ENCODE data around the gene COL26A1. TPM values are rescaled to one million over a fixed set of nuclear protein-coding genes. Genes with fewer than 3 reads are reported as not detected.

COL26A1 gene
- total RNA-seq, 1 experiment from 2014 or later, result not detected

DNA sequence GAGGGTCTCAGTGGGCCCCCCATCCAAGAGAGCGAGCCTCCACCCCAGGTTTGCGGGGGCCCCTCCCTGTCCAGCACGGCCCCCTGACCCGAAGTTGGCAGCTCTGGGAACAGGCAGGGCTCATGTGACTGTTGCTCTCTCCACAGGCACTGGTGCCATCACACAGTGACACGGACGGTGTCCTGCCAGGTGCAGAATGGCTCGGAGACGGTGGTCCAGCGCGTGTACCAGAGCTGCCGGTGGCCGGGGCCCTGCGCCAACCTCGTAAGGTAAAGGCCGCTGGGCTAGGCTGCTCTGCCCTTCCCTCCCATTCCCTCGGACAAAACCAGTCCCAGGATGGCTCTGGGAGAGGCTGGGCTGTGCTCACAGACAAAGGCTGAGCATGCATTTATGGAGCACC, 57.2 kb downstream of the COL26A1 start:
- Histone ChIP-seq H4K20me1 (ENCODE audit: low read length) (no peaks in the 10 kb centered on the region), H2AFZ (ENCODE audit: low read length) (no peak overlapping the region), H3F3A (ENCODE audit: low read length, unreplicated experiment) (no peaks in the 10 kb centered on the region), H3K36me3 (ENCODE audit: low read depth, low read length) (no peaks in the 10 kb centered on the region), H3K4me3 (ENCODE audit: low read length) (no peak overlapping the region), H3K9ac (ENCODE audit: low read length) (no peak overlapping the region), H3K9me3 (ENCODE audit: low read length) (no peaks in the 10 kb centered on the region), H3K9me2 (replicated peaks; ENCODE audit: low read length) (no peaks in the 10 kb centered on the region), H3K27ac (ENCODE audit: low read length) (no peak overlapping the region), H3K27me3 (ENCODE audit: low read length) (0 out of 2 replicates have a peak, but pooled peaks cover 5% of the 10 kb centered on the region), H3K79me2 (ENCODE audit: low read length) (no peaks in the 10 kb centered on the region), H3K4me1 (ENCODE audit: insufficient read depth, low read length) (no peaks in the 10 kb centered on the region), H3K4me2 (ENCODE audit: low read length) (no peak overlapping the region)
- TF ChIP-seq EZH2 (IDR thresholded peaks at IDR 0.05; ENCODE audit: low read length, unreplicated experiment), result no peak
- no peak for TF ChIP-seq EZH2phosphoT487 (IDR thresholded peaks at IDR 0.05; ENCODE audit: borderline replicate concordance, low read length)
- TF ChIP-seq, protein P1, sequence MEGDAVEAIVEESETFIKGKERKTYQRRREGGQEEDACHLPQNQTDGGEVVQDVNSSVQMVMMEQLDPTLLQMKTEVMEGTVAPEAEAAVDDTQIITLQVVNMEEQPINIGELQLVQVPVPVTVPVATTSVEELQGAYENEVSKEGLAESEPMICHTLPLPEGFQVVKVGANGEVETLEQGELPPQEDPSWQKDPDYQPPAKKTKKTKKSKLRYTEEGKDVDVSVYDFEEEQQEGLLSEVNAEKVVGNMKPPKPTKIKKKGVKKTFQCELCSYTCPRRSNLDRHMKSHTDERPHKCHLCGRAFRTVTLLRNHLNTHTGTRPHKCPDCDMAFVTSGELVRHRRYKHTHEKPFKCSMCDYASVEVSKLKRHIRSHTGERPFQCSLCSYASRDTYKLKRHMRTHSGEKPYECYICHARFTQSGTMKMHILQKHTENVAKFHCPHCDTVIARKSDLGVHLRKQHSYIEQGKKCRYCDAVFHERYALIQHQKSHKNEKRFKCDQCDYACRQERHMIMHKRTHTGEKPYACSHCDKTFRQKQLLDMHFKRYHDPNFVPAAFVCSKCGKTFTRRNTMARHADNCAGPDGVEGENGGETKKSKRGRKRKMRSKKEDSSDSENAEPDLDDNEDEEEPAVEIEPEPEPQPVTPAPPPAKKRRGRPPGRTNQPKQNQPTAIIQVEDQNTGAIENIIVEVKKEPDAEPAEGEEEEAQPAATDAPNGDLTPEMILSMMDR (conservative IDR thresholded peaks at IDR 0.05; ENCODE audit: low read depth, low read length), result no peak
- DNase-seq, result no peak
- intact Hi-C loops (cut with micrococcal nuclease), result no loop called here
- ChIA-PET CTCF (no interaction called here), POLR2A (ENCODE audit: unreplicated experiment) (no interaction called here)
- no peak for ATAC-seq
- no TSS peak for BruUV-seq (replicated peaks)

DNA sequence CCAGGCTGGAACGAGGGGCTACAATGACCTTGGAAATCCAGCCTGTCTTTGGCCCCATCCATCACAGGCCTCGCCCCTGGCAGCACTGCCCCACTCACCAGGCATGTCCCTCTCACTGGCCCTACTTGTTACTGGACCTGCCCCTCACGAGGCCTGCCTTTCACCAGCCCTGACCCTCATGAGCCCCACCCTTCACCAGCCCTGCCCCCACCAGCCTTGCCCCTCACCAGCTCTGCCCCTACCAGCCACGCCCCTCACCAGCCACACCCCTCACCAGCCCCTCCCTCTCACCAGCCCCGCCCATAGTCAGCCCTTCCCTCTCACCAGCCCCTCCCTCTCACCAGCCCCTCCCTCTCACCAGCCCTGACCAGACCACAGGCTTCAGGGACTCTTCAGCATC, 57.8 kb downstream of the COL26A1 start:
- TF ChIP-seq, protein P1 (conservative IDR thresholded peaks at IDR 0.05; ENCODE audit: low read depth, low read length), result no peak
- no peak for TF ChIP-seq EZH2 (IDR thresholded peaks at IDR 0.05; ENCODE audit: low read length, unreplicated experiment)
- TF ChIP-seq EZH2phosphoT487 (IDR thresholded peaks at IDR 0.05; ENCODE audit: borderline replicate concordance, low read length), result no peak
- H3K9me3 ChIP-seq (ENCODE audit: low read length), result no peaks in the 10 kb centered on the region
- 0 out of 2 replicates have a peak, but pooled peaks cover 3% of the 10 kb centered on the region for H3K27me3 ChIP-seq (ENCODE audit: low read length)
- no peaks in the 10 kb centered on the region for H3K79me2 ChIP-seq (ENCODE audit: low read length)
- no TSS peak for BruUV-seq (replicated peaks)
- POLR2A ChIA-PET (ENCODE audit: unreplicated experiment), result no interaction called here
- no peaks in the 10 kb centered on the region for H3F3A ChIP-seq (ENCODE audit: low read length, unreplicated experiment)
- no peak overlapping the region for H2AFZ ChIP-seq (ENCODE audit: low read length)
- H3K4me3 ChIP-seq (ENCODE audit: low read length), result no peak overlapping the region
- peak; percentile 15 for DNase-seq
- CTCF ChIA-PET, result no interaction called here
- no peaks in the 10 kb centered on the region for H3K4me1 ChIP-seq (ENCODE audit: insufficient read depth, low read length)
- H3K4me2 ChIP-seq (ENCODE audit: low read length), result no peak overlapping the region
- no peaks in the 10 kb centered on the region for H4K20me1 ChIP-seq (ENCODE audit: low read length)
- H3K9ac ChIP-seq (ENCODE audit: low read length), result no peak overlapping the region
- intact Hi-C loops (cut with micrococcal nuclease), result no loop called here
- H3K9me2 ChIP-seq (replicated peaks; ENCODE audit: low read length), result no peaks in the 10 kb centered on the region
- H3K36me3 ChIP-seq (ENCODE audit: low read depth, low read length), result no peaks in the 10 kb centered on the region
- H3K27ac ChIP-seq (ENCODE audit: low read length), result no peak overlapping the region
- no peak; the same call in 1 of the 2 replicates for ATAC-seq

DNA sequence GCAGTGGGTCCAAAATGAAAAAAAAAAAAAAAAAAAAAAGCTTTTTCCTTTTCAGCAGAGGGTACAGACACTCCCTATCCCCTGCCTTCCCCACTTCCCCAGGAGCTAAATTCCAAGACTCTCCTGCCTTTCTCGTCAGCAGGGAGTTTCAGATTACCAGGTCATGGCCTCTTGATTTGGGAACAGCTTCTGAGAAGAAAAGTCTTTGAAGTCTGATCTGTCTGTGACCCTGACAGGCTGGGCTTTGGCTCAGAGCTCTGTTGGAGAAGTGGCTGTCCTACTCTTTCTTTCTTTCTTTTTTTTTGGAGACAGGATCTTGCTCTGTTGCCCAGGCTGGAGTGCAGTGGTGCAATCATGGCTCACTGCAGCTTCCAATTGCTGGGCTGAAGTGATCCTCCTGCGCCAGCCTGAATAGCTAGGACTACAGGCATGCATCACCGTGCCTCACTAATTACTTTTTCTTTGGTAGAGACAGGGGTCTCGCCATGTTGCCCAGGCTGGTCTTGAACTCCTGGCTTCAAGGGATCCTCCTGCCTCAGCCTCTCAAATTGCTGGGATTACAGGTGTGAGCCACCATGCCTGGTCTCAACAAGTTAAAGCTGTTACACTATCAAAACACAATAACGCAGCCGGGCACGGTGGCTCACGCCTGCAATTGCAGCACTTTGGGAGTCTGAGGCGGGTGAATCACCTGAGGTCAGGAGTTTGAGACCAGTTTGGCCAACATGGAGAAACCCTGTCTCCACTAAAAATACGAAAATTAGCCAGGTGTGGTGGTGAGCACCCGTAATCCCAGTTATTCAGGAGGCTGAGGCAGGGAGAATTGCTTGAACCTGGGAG, 59.9 kb downstream of the COL26A1 start:
- no peak for DNase-seq
- no peaks in the 10 kb centered on the region for H4K20me1 ChIP-seq (ENCODE audit: low read length)
- no peaks in the 10 kb centered on the region for H3K27me3 ChIP-seq (ENCODE audit: low read length)
- ChIA-PET POLR2A (ENCODE audit: unreplicated experiment) (no interaction called here), CTCF (no interaction called here)
- no peaks in the 10 kb centered on the region for H3K4me1 ChIP-seq (ENCODE audit: insufficient read depth, low read length)
- H2AFZ ChIP-seq (ENCODE audit: low read length), result no peak overlapping the region
- no peak for TF ChIP-seq EZH2 (IDR thresholded peaks at IDR 0.05; ENCODE audit: low read length, unreplicated experiment)
- TF ChIP-seq, protein P1 (conservative IDR thresholded peaks at IDR 0.05; ENCODE audit: low read depth, low read length), result no peak
- TF ChIP-seq EZH2phosphoT487 (IDR thresholded peaks at IDR 0.05; ENCODE audit: borderline replicate concordance, low read length), result no peak
- H3F3A ChIP-seq (ENCODE audit: low read length, unreplicated experiment), result no peaks in the 10 kb centered on the region
- H3K27ac ChIP-seq (ENCODE audit: low read length), result no peak overlapping the region
- no TSS peak for BruUV-seq (replicated peaks)
- no peak overlapping the region for H3K4me2 ChIP-seq (ENCODE audit: low read length)
- H3K36me3 ChIP-seq (ENCODE audit: low read depth, low read length), result no peaks in the 10 kb centered on the region
- H3K9me2 ChIP-seq (replicated peaks; ENCODE audit: low read length), result no peaks in the 10 kb centered on the region
- intact Hi-C loops (cut with micrococcal nuclease), result no loop called here
- H3K79me2 ChIP-seq (ENCODE audit: low read length), result no peaks in the 10 kb centered on the region
- no peak for ATAC-seq
- H3K4me3 ChIP-seq (ENCODE audit: low read length), result no peak overlapping the region
- no peaks in the 10 kb centered on the region for H3K9me3 ChIP-seq (ENCODE audit: low read length)
- no peak overlapping the region for H3K9ac ChIP-seq (ENCODE audit: low read length)

All from PC-3 (cell line).